H9 (cell line): ENCODE measurements around the gene LYSMD4. TPM values are rescaled to one million over a fixed set of nuclear protein-coding genes. Genes with fewer than 3 reads are reported as not detected.

Source experiments
- DNase-seq: peaks from one replicate; pipeline ENCODE4 v3.0.0-alpha.2; 2017
- H2AFZ ChIP-seq: one replicate; pipeline ENCODE4 v1.6.1; 2013; ENCODE audit warnings: mild to moderate bottlenecking, low read length, control low read depth, moderate library complexity
- H2AK5ac ChIP-seq: 2 replicates; pipeline ENCODE4 v1.6.1; 2013; ENCODE audit warnings: low read length, control low read depth, mixed read lengths; ENCODE audit not compliant: insufficient read length
- H2BK120ac ChIP-seq: one replicate; pipeline ENCODE4 v1.6.1; 2013; ENCODE audit warnings: low read depth, mild to moderate bottlenecking, low read length, control low read depth, inconsistent platforms; ENCODE audit not compliant: poor library complexity, severe bottlenecking
- H2BK12ac ChIP-seq: 2 replicates; pipeline ENCODE4 v1.6.1; 2013; ENCODE audit warnings: low read length, control low read depth, mixed read lengths, low read depth; ENCODE audit not compliant: insufficient read length
- H2BK15ac ChIP-seq: 2 replicates; pipeline ENCODE4 v1.6.1; 2013; ENCODE audit warnings: low read depth, low read length, control low read depth
- H2BK20ac ChIP-seq: one replicate; pipeline ENCODE4 v1.6.1; 2013; ENCODE audit warnings: low read depth, mild to moderate bottlenecking, low read length, control low read depth, inconsistent platforms; ENCODE audit not compliant: poor library complexity, severe bottlenecking
- H2BK5ac ChIP-seq: 2 replicates; pipeline ENCODE4 v1.6.1; 2013; ENCODE audit warnings: low read length, control low read depth, mixed read lengths; ENCODE audit not compliant: insufficient read length
- H3K14ac ChIP-seq: 2 replicates; pipeline ENCODE4 v1.6.1; 2013; ENCODE audit warnings: low read length, control low read depth; ENCODE audit not compliant: insufficient read depth
- H3K18ac ChIP-seq: 2 replicates; pipeline ENCODE4 v1.6.1; 2013; ENCODE audit warnings: low read depth, mild to moderate bottlenecking, mixed read lengths, low read length, control low read depth; ENCODE audit not compliant: insufficient read length
- H3K23ac ChIP-seq: 2 replicates; pipeline ENCODE4 v1.6.1; 2013; ENCODE audit warnings: low read length, control low read depth, mixed read lengths, low read depth; ENCODE audit not compliant: insufficient read length
- H3K23me2 ChIP-seq: 2 replicates; pipeline ENCODE4 v1.6.1; 2013; ENCODE audit warnings: low read depth, mild to moderate bottlenecking, mixed read lengths, low read length, control low read depth; ENCODE audit not compliant: insufficient read length, poor library complexity, severe bottlenecking
- H3K27ac ChIP-seq: 2 replicates; pipeline ENCODE4 v1.5.1; 2013; ENCODE audit warnings: low read length, control low read depth, mixed read lengths, low read depth; ENCODE audit not compliant: insufficient read length
- H3K27me3 ChIP-seq: 2 replicates; pipeline ENCODE4 v1.6.1; 2013; ENCODE audit warnings: low read length, control low read depth, inconsistent platforms; ENCODE audit not compliant: insufficient read depth
- H3K4ac ChIP-seq: 2 replicates; pipeline ENCODE4 v1.6.1; 2013; ENCODE audit warnings: low read depth, mild to moderate bottlenecking, control low read depth, inconsistent platforms, low read length, moderate library complexity
- H3K4me1 ChIP-seq: 2 replicates; pipeline ENCODE4 v1.6.1; 2013; ENCODE audit warnings: low read length, control low read depth, inconsistent platforms; ENCODE audit not compliant: insufficient read depth
- H3K4me2 ChIP-seq: 2 replicates; pipeline ENCODE4 v1.6.1; 2013; ENCODE audit warnings: low read length, control low read depth, mixed read lengths; ENCODE audit not compliant: insufficient read length, insufficient read depth
- H3K56ac ChIP-seq: 2 replicates; pipeline ENCODE4 v1.6.1; 2013; ENCODE audit warnings: low read depth, mild to moderate bottlenecking, mixed read lengths, low read length, control low read depth; ENCODE audit not compliant: insufficient read length
- H3K79me1 ChIP-seq: 2 replicates; pipeline ENCODE4 v1.6.1; 2013; ENCODE audit warnings: low read depth, mild to moderate bottlenecking, moderate library complexity, low read length, control low read depth, inconsistent platforms; ENCODE audit not compliant: insufficient read depth, poor library complexity, severe bottlenecking
- H3K79me2 ChIP-seq: 2 replicates; pipeline ENCODE4 v1.6.1; 2013; ENCODE audit warnings: low read length, control low read depth, inconsistent platforms; ENCODE audit not compliant: insufficient read depth
- H3K9ac ChIP-seq: 2 replicates; pipeline ENCODE4 v1.6.1; 2013; ENCODE audit warnings: low read length, control low read depth, mixed read lengths; ENCODE audit not compliant: insufficient read length; ENCODE audit errors: extremely low read depth
- H3K9me3 ChIP-seq: one replicate; pipeline ENCODE4 v1.6.1; 2013; ENCODE audit warnings: low read depth, low read length, inconsistent platforms; ENCODE audit not compliant: control insufficient read depth
- H3T11ph ChIP-seq: one replicate; pipeline ENCODE4 v1.6.1; 2013; ENCODE audit warnings: mild to moderate bottlenecking, low read length, control low read depth, inconsistent platforms
- H4K20me1 ChIP-seq: one replicate; pipeline ENCODE4 v1.6.1; 2013; ENCODE audit not compliant: control insufficient read depth, insufficient read length, insufficient read depth
- H4K5ac ChIP-seq: 2 replicates; pipeline ENCODE4 v1.6.1; 2013; ENCODE audit warnings: low read depth, mild to moderate bottlenecking, mixed read lengths, low read length, control low read depth; ENCODE audit not compliant: insufficient read length
- H4K8ac ChIP-seq: replicated peaks from 2 replicates; pipeline ENCODE4 v1.6.1; 2013; ENCODE audit warnings: low read length, control low read depth, mixed read lengths, low read depth; ENCODE audit not compliant: insufficient read length
- H4K91ac ChIP-seq: 2 replicates; pipeline ENCODE4 v1.6.1; 2013; ENCODE audit warnings: low read depth, mild to moderate bottlenecking, moderate library complexity, mixed read lengths, low read length, control low read depth; ENCODE audit not compliant: insufficient read length
- H3K27ac Mint-ChIP-seq, 3 experiments: 2 replicates in 2 of 3; 3 replicates in 1 of 3; pipeline ENCODE4 v1.8.0; 2020 to 2021; ENCODE audit warnings: mixed read lengths in 3 of 3, mild to moderate bottlenecking in 1 of 3, moderate library complexity in 1 of 3
- H3K27me3 Mint-ChIP-seq: 2 replicates; pipeline ENCODE4 v1.8.0; 2021; ENCODE audit warnings: low read depth, mild to moderate bottlenecking, moderate library complexity, mixed read lengths
- H3K36me3 Mint-ChIP-seq, 3 experiments: 2 replicates in 2 of 3; 3 replicates in 1 of 3; pipeline ENCODE4 v1.8.0; 2020 to 2021; ENCODE audit warnings: low read depth in 3 of 3, mixed read lengths in 3 of 3; ENCODE audit not compliant: insufficient read depth in 1 of 3
- H3K4me1 Mint-ChIP-seq, 2 experiments: 2 replicates each; pipeline ENCODE4 v1.8.0; 2020; ENCODE audit warnings: mixed read lengths in 2 of 2
- H3K4me3 Mint-ChIP-seq, 2 experiments: 2 replicates in 1 of 2; 3 replicates in 1 of 2; pipeline ENCODE4 v1.8.0; 2020 to 2021; ENCODE audit warnings: mild to moderate bottlenecking in 2 of 2, mixed read lengths in 2 of 2, moderate library complexity in 1 of 2
- H3K9me3 Mint-ChIP-seq, 2 experiments: 2 replicates in 1 of 2; 3 replicates in 1 of 2; pipeline ENCODE4 v1.8.0; 2020; ENCODE audit warnings: mild to moderate bottlenecking in 2 of 2, mixed read lengths in 2 of 2, moderate library complexity in 1 of 2
- WGBS: extraction: QIAGEN DNeasy Blood & Tissue Kit; methylation state at CpG from one replicate; pipeline ENCODE4 v1.1.7; 2013; ENCODE audit warnings: missing lambda C conversion rate, low lambda C conversion rate, mixed read lengths; ENCODE audit not compliant: insufficient read length; ENCODE audit errors: extremely low coverage; 5-methylcytosine and 5-hydroxymethylcytosine counted together
- total RNA-seq: library from RNA; stranded (reverse); gene quantifications from 2 replicates; pipeline ENCODE4 v1.2.1, GENCODE V29; 2021
- TF ChIP-seq, protein P1 (sequence below): fragments of 200-600 bp; sonication (generic); conservative IDR thresholded peaks from 3 replicates; pipeline ENCODE4 v1.8.0; 2021; ENCODE audit warnings: antibody characterized with exemption, mild to moderate bottlenecking

LYSMD4 gene
- total RNA-seq, 1 experiment from 2014 or later, result 10.0 TPM

DNA sequence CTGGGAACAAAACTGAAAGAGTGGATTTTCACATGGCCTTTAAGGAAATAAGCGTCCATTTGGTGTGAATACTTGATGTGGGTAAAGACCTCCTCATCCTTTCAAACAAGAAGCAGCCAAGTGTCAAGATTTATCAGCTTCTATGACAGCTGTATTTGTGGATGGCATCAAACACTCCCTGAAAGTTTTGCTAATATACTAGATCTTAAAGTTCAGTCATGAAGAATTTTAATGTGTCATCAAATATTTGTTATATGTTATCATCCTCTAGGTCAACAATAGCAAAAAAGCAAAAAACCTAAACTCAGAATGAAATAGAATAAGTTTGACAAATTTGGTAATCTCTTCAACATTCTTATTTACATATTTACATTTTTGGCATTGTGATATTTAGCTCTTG lies 29.1 kb upstream of the LYSMD4 start:
- H3K9ac ChIP-seq, result no peak overlapping the region
- no peak overlapping the region for H2BK20ac ChIP-seq
- no peak for DNase-seq
- H3T11ph ChIP-seq, result no peak overlapping the region
- no peak overlapping the region for H3K4me2 ChIP-seq
- WGBS, result no CpG with 5 or more reads among the region's 1 CpG
- H4K20me1 ChIP-seq, result no peaks in the 10 kb centered on the region
- no peak overlapping the region for H2BK12ac ChIP-seq
- H2BK15ac ChIP-seq, result no peak overlapping the region
- H3K27me3 ChIP-seq, result no peaks in the 10 kb centered on the region
- no peak overlapping the region for H4K8ac ChIP-seq
- H3K18ac ChIP-seq, result no peak overlapping the region
- TF ChIP-seq, protein P1, sequence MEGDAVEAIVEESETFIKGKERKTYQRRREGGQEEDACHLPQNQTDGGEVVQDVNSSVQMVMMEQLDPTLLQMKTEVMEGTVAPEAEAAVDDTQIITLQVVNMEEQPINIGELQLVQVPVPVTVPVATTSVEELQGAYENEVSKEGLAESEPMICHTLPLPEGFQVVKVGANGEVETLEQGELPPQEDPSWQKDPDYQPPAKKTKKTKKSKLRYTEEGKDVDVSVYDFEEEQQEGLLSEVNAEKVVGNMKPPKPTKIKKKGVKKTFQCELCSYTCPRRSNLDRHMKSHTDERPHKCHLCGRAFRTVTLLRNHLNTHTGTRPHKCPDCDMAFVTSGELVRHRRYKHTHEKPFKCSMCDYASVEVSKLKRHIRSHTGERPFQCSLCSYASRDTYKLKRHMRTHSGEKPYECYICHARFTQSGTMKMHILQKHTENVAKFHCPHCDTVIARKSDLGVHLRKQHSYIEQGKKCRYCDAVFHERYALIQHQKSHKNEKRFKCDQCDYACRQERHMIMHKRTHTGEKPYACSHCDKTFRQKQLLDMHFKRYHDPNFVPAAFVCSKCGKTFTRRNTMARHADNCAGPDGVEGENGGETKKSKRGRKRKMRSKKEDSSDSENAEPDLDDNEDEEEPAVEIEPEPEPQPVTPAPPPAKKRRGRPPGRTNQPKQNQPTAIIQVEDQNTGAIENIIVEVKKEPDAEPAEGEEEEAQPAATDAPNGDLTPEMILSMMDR, result no peak
- Mint-ChIP-seq H3K27ac (no peak overlapping the region), H3K36me3 (no peaks in the 10 kb centered on the region), H3K4me3 (no peak overlapping the region), H3K9me3 (no peaks in the 10 kb centered on the region), H3K4me1 (peaks cover 4 to 5% of the 10 kb centered on the region in 2 experiments; a peak in 3 of 4 replicates), H3K27me3 (no peaks in the 10 kb centered on the region; the same call in 1 of the 2 replicates)
- no peak overlapping the region for H2AFZ ChIP-seq
- no peak overlapping the region for H2BK5ac ChIP-seq
- H3K4ac ChIP-seq, result no peak overlapping the region
- H3K56ac ChIP-seq, result no peak overlapping the region
- H2BK120ac ChIP-seq, result no peak overlapping the region
- no peaks in the 10 kb centered on the region for H3K23me2 ChIP-seq
- no peak overlapping the region for H3K14ac ChIP-seq
- H3K27ac ChIP-seq, result no peak overlapping the region
- no peak overlapping the region for H2AK5ac ChIP-seq
- no peaks in the 10 kb centered on the region for H3K4me1 ChIP-seq
- no peaks in the 10 kb centered on the region for H3K79me2 ChIP-seq
- H3K79me1 ChIP-seq, result no peaks in the 10 kb centered on the region
- no peaks in the 10 kb centered on the region for H3K9me3 ChIP-seq
- H4K5ac ChIP-seq, result no peak overlapping the region
- no peak overlapping the region for H4K91ac ChIP-seq
- H3K23ac ChIP-seq, result no peak overlapping the region
